Loucy (cell line): ENCODE data around the gene SZT2.

Source experiments
- CTCF ChIP-seq: fragments of 200-600 bp; sonication (generic); conservative IDR thresholded peaks from 2 replicates; pipeline ENCODE4 v1.5.1; 2014; ENCODE audit warnings: mild to moderate bottlenecking, antibody characterized with exemption, low read length
- EZH2phosphoT487 ChIP-seq: fragments of 200-600 bp; IDR thresholded peaks from 2 replicates; pipeline ENCODE4 v1.6.1; 2018; ENCODE audit warnings: antibody characterized with exemption, mild to moderate bottlenecking, moderate library complexity, borderline replicate concordance

GRCh38 chr1:43493661-43494450 is 104.2 kb downstream of the SZT2 start:
- TF ChIP-seq EZH2phosphoT487 (no peak), CTCF (no peak)
